Iris pigment epithelial cell (primary cell): ENCODE data around the gene CGREF1.

Experiments used
- DNase-seq: peaks from one replicate; pipeline ENCODE4 v3.0.0-alpha.2; 2011; ENCODE audit warnings: low read depth

Gene CGREF1

GRCh38 chr2:27118525-27119329 lies at the start of gene CGREF1:
Gene CGREF1, minus strand, starts transcription at chr2:27119128. Its CDS starts 14,762 bp downstream, at chr2:27104366.
- no peak for DNase-seq

- DNase-seq, result no peak
Measured at GRCh38 chr2:27164960-27165763, 46.2 kb upstream of the CGREF1 start.

- peak; percentile 59 for DNase-seq
Measured at GRCh38 chr2:27162151-27163121, 43.5 kb upstream of the CGREF1 start.

GRCh38 chr2:27160191-27160590 lies 41.3 kb upstream of the CGREF1 start:
- DNase-seq, result no peak

- no peak for DNase-seq
Measured at GRCh38 chr2:27159271-27159670, 40.3 kb upstream of the CGREF1 start.

GRCh38 chr2:27158468-27158867 lies 39.5 kb upstream of the CGREF1 start:
- DNase-seq, result no peak

GRCh38 chr2:27155069-27155520 lies 36.2 kb upstream of the CGREF1 start:
- no peak for DNase-seq

GRCh38 chr2:27154488-27154887 lies 35.6 kb upstream of the CGREF1 start:
- no peak for DNase-seq

GRCh38 chr2:27152796-27153464 lies 34.0 kb upstream of the CGREF1 start:
- peak; percentile 49 for DNase-seq

- DNase-seq, result no peak
Measured at GRCh38 chr2:27152102-27152795, 33.3 kb upstream of the CGREF1 start.

- DNase-seq, result no peak
Measured at GRCh38 chr2:27150639-27151230, 31.8 kb upstream of the CGREF1 start.

- DNase-seq, result no peak
Measured at GRCh38 chr2:27149570-27150405, 30.9 kb upstream of the CGREF1 start.

- no peak for DNase-seq
Measured at GRCh38 chr2:27148801-27149439, 30.0 kb upstream of the CGREF1 start, which contains the start of gene TCF23. Gene TCF23, plus strand, starts transcription at chr2:27149004. Its CDS starts 130 bp downstream, at chr2:27149134.

GRCh38 chr2:27147935-27148334 lies 29.0 kb upstream of the CGREF1 start:
- DNase-seq, result no peak

GRCh38 chr2:27145682-27146081 lies 26.8 kb upstream of the CGREF1 start:
- no peak for DNase-seq

GRCh38 chr2:27143285-27143684 lies 24.4 kb upstream of the CGREF1 start:
- no peak for DNase-seq

GRCh38 chr2:27139310-27139709 lies 20.4 kb upstream of the CGREF1 start, which contains the start of gene PRR30:
Gene PRR30, minus strand, starts transcription at chr2:27139410. Its CDS starts 1,081 bp downstream, at chr2:27138329.
- no peak for DNase-seq

GRCh38 chr2:27138111-27138510 lies 19.2 kb upstream of the CGREF1 start:
- no peak for DNase-seq
